ENCODE data around the gene NNMT. TPM values are rescaled to one million over a fixed set of nuclear protein-coding genes. Genes with fewer than 3 reads are reported as not detected.

The NNMT gene
- total RNA-seq, 4 donors from 2014 or later, result 371 to 1,487 (median 726) TPM

- no peak for TF ChIP-seq CTCF (IDR thresholded peaks at IDR 0.05; ENCODE audit: low read depth)
Measured at GRCh38 chr11:114273890-114274635, 22.1 kb upstream of the NNMT start.

- TF ChIP-seq CTCF (IDR thresholded peaks at IDR 0.05; ENCODE audit: low read depth), result no peak
Measured at GRCh38 chr11:114274637-114275036, 21.6 kb upstream of the NNMT start.

- TF ChIP-seq CTCF (IDR thresholded peaks at IDR 0.05; ENCODE audit: low read depth), result no peak
Measured at GRCh38 chr11:114275280-114275679, 20.9 kb upstream of the NNMT start.

- no peak for TF ChIP-seq CTCF (IDR thresholded peaks at IDR 0.05; ENCODE audit: low read depth)
Measured at GRCh38 chr11:114276077-114276476, 20.1 kb upstream of the NNMT start.

- no peak for TF ChIP-seq CTCF (IDR thresholded peaks at IDR 0.05; ENCODE audit: low read depth)
Measured at GRCh38 chr11:114277637-114278341, 18.4 kb upstream of the NNMT start.

- TF ChIP-seq CTCF (IDR thresholded peaks at IDR 0.05; ENCODE audit: low read depth), result no peak
Measured at GRCh38 chr11:114278342-114279065, 17.7 kb upstream of the NNMT start.
